Lower leg skin (tissue), 4 donors: ENCODE results near the gene ANKRD36C. TPM values are rescaled to one million over a fixed set of nuclear protein-coding genes. Genes with fewer than 3 reads are reported as not detected.

ENCODE experiments used
- total RNA-seq, 4 donors: library from RNA; depleted of rRNA; stranded (reverse); fragments of >200 nt; gene quantifications; one replicate each; pipeline ENCODE4 v1.1.0, GENCODE V29; 2016

Gene ANKRD36C
- total RNA-seq, 4 donors from 2014 or later = 15.4 to 29.7 (median 15.5) TPM

Other genes with a start within 250 kb of the ANKRD36C start
- 1 to 10 TPM in 3 of 4 donors, under 1 TPM in 1; 0.38 to 3.6 (median 1.4) TPM for gene GPAT2, start 43.1 kb upstream of the ANKRD36C start, total RNA-seq
- gene ADRA2B, start 124.7 kb upstream of the ANKRD36C start, total RNA-seq = 1 to 10 TPM in 1 of 4 donors, under 1 TPM in 3; 0.42 to 2.4 (median 0.97) TPM
- gene ASTL, start 146.7 kb upstream of the ANKRD36C start, total RNA-seq = 1 to 10 TPM in 1 of 4 donors, under 1 TPM in 2, not detected in 1; 0.20 to 1.8 (median 0.63) TPM
- 10 to 100 TPM; 39.3 to 57.0 (median 48.8) TPM for gene DUSP2, start 153.6 kb upstream of the ANKRD36C start, total RNA-seq
- gene STARD7, start 217.0 kb upstream of the ANKRD36C start, total RNA-seq = 100 to 1,000 TPM in 2 of 4 donors, 10 to 100 TPM in 2; 52.5 to 101 (median 77.2) TPM